SW 1271 (cell line): ENCODE measurements around the gene PNKD.

Experiments used
- DNase-seq, 2 experiments: peaks; one replicate each; lab custom pipeline; 2025; lab: John Stamatoyannopoulos, UW

The PNKD gene

GRCh38 chr2:218257390-218257981, 12.8 kb upstream of the PNKD start:
- peak in 1 of 2 experiments; percentile 10 for DNase-seq

GRCh38 chr2:218259099-218259961, 11.0 kb upstream of the PNKD start:
- DNase-seq: no peak

GRCh38 chr2:218260166-218260565, 10.2 kb upstream of the PNKD start:
- no peak for DNase-seq

- no peak for DNase-seq
Measured at GRCh38 chr2:218260742-218261422, 9.4 kb upstream of the PNKD start, which contains the start of gene GPBAR1. Gene GPBAR1, plus strand, starts transcription at chr2:218261015. Its CDS starts 1,710 bp downstream, at chr2:218262725.

GRCh38 chr2:218261423-218262236, 8.7 kb upstream of the PNKD start:
- DNase-seq: no peak

GRCh38 chr2:218262237-218262600, 8.1 kb upstream of the PNKD start:
- no peak for DNase-seq

GRCh38 chr2:218262631-218263586, 7.4 kb upstream of the PNKD start:
- no peak for DNase-seq

GRCh38 chr2:218263817-218264641, 6.3 kb upstream of the PNKD start:
- no peak for DNase-seq

- DNase-seq: no peak
Measured at GRCh38 chr2:218264773-218265561, 5.4 kb upstream of the PNKD start.

- no peak for DNase-seq
Measured at GRCh38 chr2:218265626-218266025, 4.7 kb upstream of the PNKD start.

- DNase-seq: no peak
Measured at GRCh38 chr2:218266316-218266979, 3.9 kb upstream of the PNKD start.

- no peak for DNase-seq
Measured at GRCh38 chr2:218267259-218267658, 3.1 kb upstream of the PNKD start.

- no peak for DNase-seq
Measured at GRCh38 chr2:218270721-218271486, 585 bp downstream of the PNKD start.

GRCh38 chr2:218271487-218271797, 1.1 kb downstream of the PNKD start:
- DNase-seq: no peak

GRCh38 chr2:218271865-218272530, 1.7 kb downstream of the PNKD start:
- peak in 1 of 2 experiments; percentile 11 for DNase-seq

- peak; percentile 69 to 76 for DNase-seq
Measured at GRCh38 chr2:218272531-218273212, 2.4 kb downstream of the PNKD start.
